Right lobe of liver (tissue), 6 donors: Measurements from ENCODE around the gene DOCK7. TPM values are rescaled to one million over a fixed set of nuclear protein-coding genes. Genes with fewer than 3 reads are reported as not detected.

ENCODE experiments used
- ATAC-seq, 4 donors: fragments of 200-7000 bp; cut with Tn5 transposase; one replicate each; pipeline ENCODE4 v1.9.1; 2020; ENCODE audit warnings: mild to moderate bottlenecking in 4 of 4, moderate library complexity in 4 of 4
- DNase-seq, 3 donors: peaks; one replicate each; pipeline ENCODE4 v3.0.0-alpha.2; 2020
- H3K27ac ChIP-seq, 3 donors: fragments of 200-600 bp; one replicate each; pipeline ENCODE4 v1.8.0; 2022
- H3K27me3 ChIP-seq, 2 donors: fragments of 200-600 bp; one replicate each; pipeline ENCODE4 v1.8.0; 2022
- H3K36me3 ChIP-seq, 4 donors: fragments of 200-600 bp; sonication (generic) in 1 of 4; one replicate each; pipeline versions ENCODE4 v1.5.1 to v1.8.0; 2017 to 2022; ENCODE audit warnings: control low read depth in 1 of 4
- H3K4me1 ChIP-seq, 4 donors: fragments of 200-600 bp; sonication (generic) in 1 of 4; one replicate each; pipeline versions ENCODE4 v1.5.1 to v1.8.0; 2017 to 2022; ENCODE audit warnings: control low read depth in 1 of 4
- H3K4me3 ChIP-seq, 3 donors: fragments of 200-600 bp; one replicate each; pipeline ENCODE4 v1.8.0; 2022
- H3K9me3 ChIP-seq, 4 donors: fragments of 200-600 bp; sonication (generic) in 1 of 4; one replicate each; pipeline versions ENCODE4 v1.5.1 to v1.8.0; 2017 to 2022; ENCODE audit warnings: control low read depth in 1 of 4
- CTCF ChIP-seq, 4 donors: fragments of 200-600 bp in 3 of 4; fragments of 450-650 bp in 1 of 4; IDR thresholded peaks; one replicate each; pipeline versions ENCODE4 v1.5.1 to v1.8.0; 2016 to 2022; ENCODE audit warnings: antibody characterized with exemption in 4 of 4, mild to moderate bottlenecking in 2 of 4
- POLR2A ChIP-seq: fragments of 450-650 bp; IDR thresholded peaks from one replicate; pipeline ENCODE4 v1.6.1; 2017; ENCODE audit warnings: antibody characterized with exemption, mild to moderate bottlenecking
- WGBS: methylation state at CpG from one replicate; pipeline ENCODE4 v1.1.6; 2018; ENCODE audit warnings: low coverage, low lambda C conversion rate; ENCODE audit not compliant: insufficient coverage; ENCODE audit errors: missing lambda C conversion rate; 5-methylcytosine and 5-hydroxymethylcytosine counted together
- intact Hi-C, 2 donors: fragments of 100-400 bp; cut with DNase I; formaldehyde crosslinking; loops; one replicate each; pipeline versions ENCODE4 v1.11.2 to v1.14.1; 2022
- small RNA-seq, 2 experiments: library from RNA; depleted of rRNA; stranded (forward); fragments of <200 nt; gene quantifications; one replicate each; pipeline ENCODE3, GENCODE V24; 2016
- total RNA-seq, 6 experiments: library from RNA; depleted of rRNA in 2 of 6; stranded (reverse); fragments of >200 nt in 2 of 6; fragmentation: NEBNext Ultra II Directional in 3 of 6; extraction: Animal tissue kit (Norgen Biotek cat#: 25700) in 3 of 6; gene quantifications; one replicate each; pipeline versions ENCODE4 v1.1.0 to v1.2.4, GENCODE V29; 2016 to 2023
- donor health status: DM: no; HTN: yes; CAD: no.
- donor health status: DM: no; HTN: no; CAD: no.
- donor health status: DM: no; HTN: no; CAD: no.
- donor health status: DM: no; HTN: yes; CAD: no.
- donor health status: DM: no; HTN: yes; CAD: no.

The DOCK7 gene
- total RNA-seq, 6 experiments from 2014 or later = 14.1 to 28.4 (median 20.1) TPM

GRCh38 chr1:62406576-62406975 lies 281.6 kb downstream of the DOCK7 start:
- Histone ChIP-seq H3K27ac (no peak overlapping the region), H3K27me3 (no peaks in the 10 kb centered on the region), H3K9me3 (no peaks in the 10 kb centered on the region), H3K4me1 (no peaks in the 10 kb centered on the region), H3K4me3 (no peak overlapping the region), H3K36me3 (no peaks in the 10 kb centered on the region)
- no peak for DNase-seq
- no peak for TF ChIP-seq POLR2A
- no peak for TF ChIP-seq CTCF (IDR thresholded peaks at IDR 0.05)
- 56% methylated on average over 3 of the region's 3 CpGs for WGBS
- intact Hi-C loops = loop anchor here in 1 of 2 donors (5.0 kb wide), 1 partner anchor 229 kb away; no protein-coding TSS in a partner anchor
- ATAC-seq = no peak

GRCh38 chr1:62405247-62405646 lies 282.9 kb downstream of the DOCK7 start:
- H3K36me3 ChIP-seq = no peaks in the 10 kb centered on the region
- intact Hi-C loops = loop anchor here in 1 of 2 donors (5.0 kb wide), 1 partner anchor 228 kb away; no protein-coding TSS in a partner anchor
- H3K27ac ChIP-seq = no peak overlapping the region
- DNase-seq (no peak), ATAC-seq (no peak)
- no peaks in the 10 kb centered on the region for H3K9me3 ChIP-seq
- no peak overlapping the region for H3K4me3 ChIP-seq
- TF ChIP-seq POLR2A (no peak), CTCF (IDR thresholded peaks at IDR 0.05) (no peak)
- no peaks in the 10 kb centered on the region for H3K27me3 ChIP-seq
- WGBS = 100% methylated on average over 1 of the region's 2 CpGs
- H3K4me1 ChIP-seq = no peaks in the 10 kb centered on the region

Small RNA genes lying within 50 kb of the gene (small RNA-seq; reads per million reads assigned to genes)
- gene AL451044.1 = 0 reads per million in 2 experiments

Other genes with a start within 250 kb of the DOCK7 start
- 100 to 1,000 TPM; 227 to 411 (median 245) TPM for gene ANGPTL3, start 90.9 kb downstream of the DOCK7 start, total RNA-seq
- gene ATG4C, start 95.7 kb upstream of the DOCK7 start, total RNA-seq = 10 to 100 TPM in 1 of 6 experiments, 1 to 10 TPM in 5; 3.8 to 10.1 (median 6.3) TPM